ENCODE measurements around the gene MNX1.

Gene MNX1

GRCh38 chr7:157018328-157018996, 8.0 kb upstream of the MNX1 start:
- no peaks in the 10 kb centered on the region for H3K9me3 ChIP-seq (ENCODE audit: insufficient read depth, low read length, severe bottlenecking)
- H3K27me3 ChIP-seq (ENCODE audit: insufficient read depth, low read length, poor library complexity), result peaks cover 2% of the 10 kb centered on the region
- H3K27ac ChIP-seq (ENCODE audit: low read length), result no peak overlapping the region
- DNase-seq (no peak), ATAC-seq (ENCODE audit: insufficient read depth, low read depth) (no peak)
- no peak overlapping the region for H3K9ac ChIP-seq (ENCODE audit: low read depth, low read length)
- TF ChIP-seq EZH2 (IDR thresholded peaks at IDR 0.05; ENCODE audit: borderline replicate concordance, low read depth, low read length, severe bottlenecking), result no peak
- TF ChIP-seq, protein P1, sequence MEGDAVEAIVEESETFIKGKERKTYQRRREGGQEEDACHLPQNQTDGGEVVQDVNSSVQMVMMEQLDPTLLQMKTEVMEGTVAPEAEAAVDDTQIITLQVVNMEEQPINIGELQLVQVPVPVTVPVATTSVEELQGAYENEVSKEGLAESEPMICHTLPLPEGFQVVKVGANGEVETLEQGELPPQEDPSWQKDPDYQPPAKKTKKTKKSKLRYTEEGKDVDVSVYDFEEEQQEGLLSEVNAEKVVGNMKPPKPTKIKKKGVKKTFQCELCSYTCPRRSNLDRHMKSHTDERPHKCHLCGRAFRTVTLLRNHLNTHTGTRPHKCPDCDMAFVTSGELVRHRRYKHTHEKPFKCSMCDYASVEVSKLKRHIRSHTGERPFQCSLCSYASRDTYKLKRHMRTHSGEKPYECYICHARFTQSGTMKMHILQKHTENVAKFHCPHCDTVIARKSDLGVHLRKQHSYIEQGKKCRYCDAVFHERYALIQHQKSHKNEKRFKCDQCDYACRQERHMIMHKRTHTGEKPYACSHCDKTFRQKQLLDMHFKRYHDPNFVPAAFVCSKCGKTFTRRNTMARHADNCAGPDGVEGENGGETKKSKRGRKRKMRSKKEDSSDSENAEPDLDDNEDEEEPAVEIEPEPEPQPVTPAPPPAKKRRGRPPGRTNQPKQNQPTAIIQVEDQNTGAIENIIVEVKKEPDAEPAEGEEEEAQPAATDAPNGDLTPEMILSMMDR (IDR thresholded peaks at IDR 0.05; ENCODE audit: borderline replicate concordance, extremely low read depth, low read length, poor library complexity, severe bottlenecking), result no peak
- H4K20me1 ChIP-seq (ENCODE audit: insufficient read depth, low read length), result no peaks in the 10 kb centered on the region
- H3K36me3 ChIP-seq (ENCODE audit: insufficient read depth, low read length), result no peaks in the 10 kb centered on the region
- H3K4me1 ChIP-seq (ENCODE audit: insufficient read depth, low read length), result no peaks in the 10 kb centered on the region
- H2AFZ ChIP-seq (ENCODE audit: low read depth, low read length), result no peak overlapping the region
- no peaks in the 10 kb centered on the region for H3K79me2 ChIP-seq (ENCODE audit: insufficient read depth, low read length)
- no peak overlapping the region for H3K4me3 ChIP-seq (ENCODE audit: low read depth in 1 of 2, low read length in 2 of 2)
- no peak overlapping the region for H3K4me2 ChIP-seq (ENCODE audit: insufficient read depth, low read length)

DNA sequence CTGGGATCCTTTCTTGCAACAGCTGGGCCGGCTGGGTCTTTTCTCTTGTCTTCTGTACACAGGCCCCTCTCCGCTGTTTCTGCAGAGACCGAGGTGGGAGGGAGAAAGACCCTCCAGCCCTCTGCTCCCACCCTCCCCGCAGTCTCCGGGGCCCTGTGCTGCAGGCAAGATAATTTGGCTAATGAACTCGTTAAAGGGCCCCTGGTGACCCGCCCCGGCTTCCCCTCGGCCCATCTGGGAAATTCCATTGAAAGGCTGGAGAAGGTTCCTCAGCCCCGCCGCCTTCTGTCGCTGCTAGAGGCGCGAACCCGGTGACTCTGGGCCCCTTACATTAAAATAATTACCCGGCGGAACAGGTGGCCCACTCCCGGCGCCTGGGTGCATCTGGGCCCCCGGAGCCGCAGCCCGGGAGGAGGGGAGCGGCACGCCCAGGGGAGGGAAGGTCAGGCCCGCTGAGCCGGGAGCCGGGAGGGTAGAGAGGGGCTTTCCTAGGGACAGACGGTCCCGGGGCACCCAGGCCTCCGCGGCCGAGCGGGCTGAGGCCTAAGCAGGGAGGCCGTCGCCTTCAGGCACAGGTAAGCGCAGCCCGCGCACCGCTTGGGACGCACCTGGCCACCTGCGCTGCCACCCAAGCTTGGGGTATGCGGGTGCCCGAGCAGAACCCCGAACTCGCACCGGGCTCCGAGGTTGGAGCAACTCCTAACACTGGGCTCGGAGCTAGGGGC, 7.3 kb upstream of the MNX1 start:
- no peaks in the 10 kb centered on the region for H3K27me3 ChIP-seq (ENCODE audit: insufficient read depth, low read length, poor library complexity)
- H3K9ac ChIP-seq (ENCODE audit: low read depth, low read length), result no peak overlapping the region
- no peaks in the 10 kb centered on the region for H3K79me2 ChIP-seq (ENCODE audit: insufficient read depth, low read length)
- DNase-seq (no peak), ATAC-seq (ENCODE audit: insufficient read depth, low read depth) (no peak)
- no peaks in the 10 kb centered on the region for H3K4me1 ChIP-seq (ENCODE audit: insufficient read depth, low read length)
- H4K20me1 ChIP-seq (ENCODE audit: insufficient read depth, low read length), result no peaks in the 10 kb centered on the region
- H3K9me3 ChIP-seq (ENCODE audit: insufficient read depth, low read length, severe bottlenecking), result no peaks in the 10 kb centered on the region
- TF ChIP-seq, protein P1 (IDR thresholded peaks at IDR 0.05; ENCODE audit: borderline replicate concordance, extremely low read depth, low read length, poor library complexity, severe bottlenecking), result no peak
- no peak for TF ChIP-seq EZH2 (IDR thresholded peaks at IDR 0.05; ENCODE audit: borderline replicate concordance, low read depth, low read length, severe bottlenecking)
- H3K27ac ChIP-seq (ENCODE audit: low read length), result no peak overlapping the region
- H2AFZ ChIP-seq (ENCODE audit: low read depth, low read length), result no peak overlapping the region
- no peaks in the 10 kb centered on the region for H3K36me3 ChIP-seq (ENCODE audit: insufficient read depth, low read length)
- H3K4me2 ChIP-seq (ENCODE audit: insufficient read depth, low read length), result no peak overlapping the region
- H3K4me3 ChIP-seq (ENCODE audit: low read depth in 1 of 2, low read length in 2 of 2), result no peak overlapping the region

DNA sequence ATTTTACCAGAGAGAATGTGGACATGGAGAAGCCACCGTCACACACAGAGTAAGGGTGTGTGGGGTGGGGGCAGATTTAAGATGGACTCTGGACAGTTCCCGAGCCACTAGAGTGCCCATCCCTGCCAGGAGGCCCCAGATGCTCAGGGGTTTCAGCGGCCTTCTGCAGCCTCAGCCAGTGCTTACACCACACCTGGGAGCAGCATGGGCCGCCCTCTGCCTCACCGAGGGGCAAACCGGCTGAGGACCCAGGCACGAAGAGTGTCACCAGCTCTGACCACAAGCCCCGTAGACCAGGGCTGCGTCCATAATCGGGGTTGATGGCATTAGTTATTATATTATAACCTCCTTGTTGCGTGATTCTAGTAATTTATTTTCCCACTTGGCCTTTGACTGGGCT, 6.7 kb upstream of the MNX1 start:
- H3K4me2 ChIP-seq (ENCODE audit: insufficient read depth, low read length), result no peak overlapping the region
- TF ChIP-seq, protein P1 (IDR thresholded peaks at IDR 0.05; ENCODE audit: borderline replicate concordance, extremely low read depth, low read length, poor library complexity, severe bottlenecking), result no peak
- no peak for TF ChIP-seq EZH2 (IDR thresholded peaks at IDR 0.05; ENCODE audit: borderline replicate concordance, low read depth, low read length, severe bottlenecking)
- no peak overlapping the region for H2AFZ ChIP-seq (ENCODE audit: low read depth, low read length)
- ATAC-seq (ENCODE audit: insufficient read depth, low read depth) (no peak), DNase-seq (no peak)
- H3K9ac ChIP-seq (ENCODE audit: low read depth, low read length), result no peak overlapping the region
- no peaks in the 10 kb centered on the region for H4K20me1 ChIP-seq (ENCODE audit: insufficient read depth, low read length)
- no peak overlapping the region for H3K4me3 ChIP-seq (ENCODE audit: low read depth in 1 of 2, low read length in 2 of 2)
- no peak overlapping the region for H3K27ac ChIP-seq (ENCODE audit: low read length)
- no peaks in the 10 kb centered on the region for H3K79me2 ChIP-seq (ENCODE audit: insufficient read depth, low read length)
- no peaks in the 10 kb centered on the region for H3K9me3 ChIP-seq (ENCODE audit: insufficient read depth, low read length, severe bottlenecking)
- peaks cover under 1% of the 10 kb centered on the region for H3K27me3 ChIP-seq (ENCODE audit: insufficient read depth, low read length, poor library complexity)
- no peaks in the 10 kb centered on the region for H3K36me3 ChIP-seq (ENCODE audit: insufficient read depth, low read length)
- no peaks in the 10 kb centered on the region for H3K4me1 ChIP-seq (ENCODE audit: insufficient read depth, low read length)

All from DND-41 (cell line).